H9 (cell line): ENCODE measurements around the gene CCDC126. TPM values are rescaled to one million over a fixed set of nuclear protein-coding genes. Genes with fewer than 3 reads are reported as not detected.

ENCODE experiments used
- DNase-seq: peaks from one replicate; pipeline ENCODE4 v3.0.0-alpha.2; 2017
- H2AFZ ChIP-seq: one replicate; pipeline ENCODE4 v1.6.1; 2013; ENCODE audit warnings: mild to moderate bottlenecking, low read length, control low read depth, moderate library complexity
- H2AK5ac ChIP-seq: 2 replicates; pipeline ENCODE4 v1.6.1; 2013; ENCODE audit warnings: low read length, control low read depth, mixed read lengths; ENCODE audit not compliant: insufficient read length
- H2BK120ac ChIP-seq: one replicate; pipeline ENCODE4 v1.6.1; 2013; ENCODE audit warnings: low read depth, mild to moderate bottlenecking, low read length, control low read depth, inconsistent platforms; ENCODE audit not compliant: poor library complexity, severe bottlenecking
- H2BK12ac ChIP-seq: 2 replicates; pipeline ENCODE4 v1.6.1; 2013; ENCODE audit warnings: low read length, control low read depth, mixed read lengths, low read depth; ENCODE audit not compliant: insufficient read length
- H2BK15ac ChIP-seq: 2 replicates; pipeline ENCODE4 v1.6.1; 2013; ENCODE audit warnings: low read depth, low read length, control low read depth
- H2BK20ac ChIP-seq: one replicate; pipeline ENCODE4 v1.6.1; 2013; ENCODE audit warnings: low read depth, mild to moderate bottlenecking, low read length, control low read depth, inconsistent platforms; ENCODE audit not compliant: poor library complexity, severe bottlenecking
- H2BK5ac ChIP-seq: 2 replicates; pipeline ENCODE4 v1.6.1; 2013; ENCODE audit warnings: low read length, control low read depth, mixed read lengths; ENCODE audit not compliant: insufficient read length
- H3K14ac ChIP-seq: 2 replicates; pipeline ENCODE4 v1.6.1; 2013; ENCODE audit warnings: low read length, control low read depth; ENCODE audit not compliant: insufficient read depth
- H3K18ac ChIP-seq: 2 replicates; pipeline ENCODE4 v1.6.1; 2013; ENCODE audit warnings: low read depth, mild to moderate bottlenecking, mixed read lengths, low read length, control low read depth; ENCODE audit not compliant: insufficient read length
- H3K23ac ChIP-seq: 2 replicates; pipeline ENCODE4 v1.6.1; 2013; ENCODE audit warnings: low read length, control low read depth, mixed read lengths, low read depth; ENCODE audit not compliant: insufficient read length
- H3K23me2 ChIP-seq: 2 replicates; pipeline ENCODE4 v1.6.1; 2013; ENCODE audit warnings: low read depth, mild to moderate bottlenecking, mixed read lengths, low read length, control low read depth; ENCODE audit not compliant: insufficient read length, poor library complexity, severe bottlenecking
- H3K27ac ChIP-seq: 2 replicates; pipeline ENCODE4 v1.5.1; 2013; ENCODE audit warnings: low read length, control low read depth, mixed read lengths, low read depth; ENCODE audit not compliant: insufficient read length
- H3K27me3 ChIP-seq: 2 replicates; pipeline ENCODE4 v1.6.1; 2013; ENCODE audit warnings: low read length, control low read depth, inconsistent platforms; ENCODE audit not compliant: insufficient read depth
- H3K4ac ChIP-seq: 2 replicates; pipeline ENCODE4 v1.6.1; 2013; ENCODE audit warnings: low read depth, mild to moderate bottlenecking, control low read depth, inconsistent platforms, low read length, moderate library complexity
- H3K4me1 ChIP-seq: 2 replicates; pipeline ENCODE4 v1.6.1; 2013; ENCODE audit warnings: low read length, control low read depth, inconsistent platforms; ENCODE audit not compliant: insufficient read depth
- H3K4me2 ChIP-seq: 2 replicates; pipeline ENCODE4 v1.6.1; 2013; ENCODE audit warnings: low read length, control low read depth, mixed read lengths; ENCODE audit not compliant: insufficient read length, insufficient read depth
- H3K56ac ChIP-seq: 2 replicates; pipeline ENCODE4 v1.6.1; 2013; ENCODE audit warnings: low read depth, mild to moderate bottlenecking, mixed read lengths, low read length, control low read depth; ENCODE audit not compliant: insufficient read length
- H3K79me1 ChIP-seq: 2 replicates; pipeline ENCODE4 v1.6.1; 2013; ENCODE audit warnings: low read depth, mild to moderate bottlenecking, moderate library complexity, low read length, control low read depth, inconsistent platforms; ENCODE audit not compliant: insufficient read depth, poor library complexity, severe bottlenecking
- H3K79me2 ChIP-seq: 2 replicates; pipeline ENCODE4 v1.6.1; 2013; ENCODE audit warnings: low read length, control low read depth, inconsistent platforms; ENCODE audit not compliant: insufficient read depth
- H3K9ac ChIP-seq: 2 replicates; pipeline ENCODE4 v1.6.1; 2013; ENCODE audit warnings: low read length, control low read depth, mixed read lengths; ENCODE audit not compliant: insufficient read length; ENCODE audit errors: extremely low read depth
- H3K9me3 ChIP-seq: one replicate; pipeline ENCODE4 v1.6.1; 2013; ENCODE audit warnings: low read depth, low read length, inconsistent platforms; ENCODE audit not compliant: control insufficient read depth
- H3T11ph ChIP-seq: one replicate; pipeline ENCODE4 v1.6.1; 2013; ENCODE audit warnings: mild to moderate bottlenecking, low read length, control low read depth, inconsistent platforms
- H4K20me1 ChIP-seq: one replicate; pipeline ENCODE4 v1.6.1; 2013; ENCODE audit not compliant: control insufficient read depth, insufficient read length, insufficient read depth
- H4K5ac ChIP-seq: 2 replicates; pipeline ENCODE4 v1.6.1; 2013; ENCODE audit warnings: low read depth, mild to moderate bottlenecking, mixed read lengths, low read length, control low read depth; ENCODE audit not compliant: insufficient read length
- H4K8ac ChIP-seq: replicated peaks from 2 replicates; pipeline ENCODE4 v1.6.1; 2013; ENCODE audit warnings: low read length, control low read depth, mixed read lengths, low read depth; ENCODE audit not compliant: insufficient read length
- H4K91ac ChIP-seq: 2 replicates; pipeline ENCODE4 v1.6.1; 2013; ENCODE audit warnings: low read depth, mild to moderate bottlenecking, moderate library complexity, mixed read lengths, low read length, control low read depth; ENCODE audit not compliant: insufficient read length
- H3K27ac Mint-ChIP-seq, 3 experiments: 2 replicates in 2 of 3; 3 replicates in 1 of 3; pipeline ENCODE4 v1.8.0; 2020 to 2021; ENCODE audit warnings: mixed read lengths in 3 of 3, mild to moderate bottlenecking in 1 of 3, moderate library complexity in 1 of 3
- H3K27me3 Mint-ChIP-seq: 2 replicates; pipeline ENCODE4 v1.8.0; 2021; ENCODE audit warnings: low read depth, mild to moderate bottlenecking, moderate library complexity, mixed read lengths
- H3K36me3 Mint-ChIP-seq, 3 experiments: 2 replicates in 2 of 3; 3 replicates in 1 of 3; pipeline ENCODE4 v1.8.0; 2020 to 2021; ENCODE audit warnings: low read depth in 3 of 3, mixed read lengths in 3 of 3; ENCODE audit not compliant: insufficient read depth in 1 of 3
- H3K4me1 Mint-ChIP-seq, 2 experiments: 2 replicates each; pipeline ENCODE4 v1.8.0; 2020; ENCODE audit warnings: mixed read lengths in 2 of 2
- H3K4me3 Mint-ChIP-seq, 2 experiments: 2 replicates in 1 of 2; 3 replicates in 1 of 2; pipeline ENCODE4 v1.8.0; 2020 to 2021; ENCODE audit warnings: mild to moderate bottlenecking in 2 of 2, mixed read lengths in 2 of 2, moderate library complexity in 1 of 2
- H3K9me3 Mint-ChIP-seq, 2 experiments: 2 replicates in 1 of 2; 3 replicates in 1 of 2; pipeline ENCODE4 v1.8.0; 2020; ENCODE audit warnings: mild to moderate bottlenecking in 2 of 2, mixed read lengths in 2 of 2, moderate library complexity in 1 of 2
- CTCF ChIP-seq: fragments of 200-600 bp; sonication (generic); conservative IDR thresholded peaks from 3 replicates; pipeline ENCODE4 v1.8.0; 2021; ENCODE audit warnings: antibody characterized with exemption, mild to moderate bottlenecking
- total RNA-seq: library from RNA; stranded (reverse); gene quantifications from 2 replicates; pipeline ENCODE4 v1.2.1, GENCODE V29; 2021

Gene CCDC126
- total RNA-seq, 1 experiment from 2014 or later = 4.0 TPM

- Mint-ChIP-seq H3K27me3 (no peaks in the 10 kb centered on the region; the same call in 1 of the 2 replicates), H3K4me1 (no peaks in the 10 kb centered on the region), H3K9me3 (no peaks in the 10 kb centered on the region; a peak in 1 of 5 replicates), H3K4me3 (no peak overlapping the region), H3K27ac (no peak overlapping the region), H3K36me3 (no peaks in the 10 kb centered on the region)
- Histone ChIP-seq H3K4ac (no peak overlapping the region), H3K23ac (no peak overlapping the region), H2BK15ac (no peak overlapping the region), H2AFZ (no peak overlapping the region), H2BK20ac (no peak overlapping the region), H3K27ac (no peak overlapping the region), H3K4me1 (no peaks in the 10 kb centered on the region), H2AK5ac (no peak overlapping the region), H4K20me1 (no peaks in the 10 kb centered on the region), H4K5ac (no peak overlapping the region), H2BK5ac (no peak overlapping the region), H3K79me1 (no peaks in the 10 kb centered on the region), H3T11ph (no peak overlapping the region), H4K8ac (no peak overlapping the region), H2BK120ac (no peak overlapping the region), H3K27me3 (no peaks in the 10 kb centered on the region), H4K91ac (no peak overlapping the region), H3K9me3 (no peaks in the 10 kb centered on the region), H3K4me2 (no peak overlapping the region), H3K56ac (no peak overlapping the region), H3K23me2 (no peaks in the 10 kb centered on the region), H3K79me2 (no peaks in the 10 kb centered on the region), H2BK12ac (no peak overlapping the region), H3K14ac (no peak overlapping the region), H3K9ac (no peak overlapping the region), H3K18ac (no peak overlapping the region)
- no peak for DNase-seq
- no peak for TF ChIP-seq CTCF
Measured at GRCh38 chr7:23558303-23558702, 38.9 kb upstream of the CCDC126 start.
